NOMO-1 treated with DMSO at 0.1 percent for 48 hours (cell line): ENCODE measurements around the gene CACNA1G.

Experiments
- DNase-seq: peaks from one replicate; lab custom pipeline; 2025; ENCODE audit not compliant: unreplicated experiment; lab: John Stamatoyannopoulos, UW

CACNA1G gene

GRCh38 chr17:50547035-50547735, 13.3 kb upstream of the CACNA1G start, which contains the start of gene SPATA20:
Gene SPATA20, plus strand, starts transcription at chr17:50547174. Its CDS starts 35 bp downstream, at chr17:50547209.
- DNase-seq = peak; percentile 91

GRCh38 chr17:50547736-50548083, 12.8 kb upstream of the CACNA1G start:
- DNase-seq = no peak

- no peak for DNase-seq
Measured at GRCh38 chr17:50548831-50549230, 11.7 kb upstream of the CACNA1G start.

- DNase-seq = no peak
Measured at GRCh38 chr17:50549256-50549941, 11.1 kb upstream of the CACNA1G start.

- no peak for DNase-seq
Measured at GRCh38 chr17:50549969-50550368, 10.5 kb upstream of the CACNA1G start.

- DNase-seq = peak; percentile 45
Measured at GRCh38 chr17:50550661-50551432, 9.7 kb upstream of the CACNA1G start.

- no peak for DNase-seq
Measured at GRCh38 chr17:50551433-50551815, 9.1 kb upstream of the CACNA1G start.

GRCh38 chr17:50551884-50552283, 8.6 kb upstream of the CACNA1G start:
- no peak for DNase-seq

- no peak for DNase-seq
Measured at GRCh38 chr17:50554201-50554600, 6.3 kb upstream of the CACNA1G start.

- no peak for DNase-seq
Measured at GRCh38 chr17:50556803-50557202, 3.7 kb upstream of the CACNA1G start.

- no peak for DNase-seq
Measured at GRCh38 chr17:50557630-50558029, 2.9 kb upstream of the CACNA1G start.

GRCh38 chr17:50558091-50558490, 2.4 kb upstream of the CACNA1G start:
- no peak for DNase-seq

- DNase-seq = no peak
Measured at GRCh38 chr17:50558581-50558940, 2.0 kb upstream of the CACNA1G start.

- DNase-seq = no peak
Measured at GRCh38 chr17:50558941-50559614, 1.4 kb upstream of the CACNA1G start.

- peak; percentile 43 for DNase-seq
Measured at GRCh38 chr17:50559674-50560184, 786 bp upstream of the CACNA1G start.

GRCh38 chr17:50560931-50561745, 623 bp downstream of the CACNA1G start:
- no peak for DNase-seq

GRCh38 chr17:50561746-50562141, 1.2 kb downstream of the CACNA1G start:
- DNase-seq = no peak

- DNase-seq = no peak
Measured at GRCh38 chr17:50562242-50563091, 2.0 kb downstream of the CACNA1G start.

GRCh38 chr17:50563092-50563511, 2.6 kb downstream of the CACNA1G start:
- DNase-seq = no peak
